ENCODE measurements around the gene DZANK1. TPM values are rescaled to one million over a fixed set of nuclear protein-coding genes. Genes with fewer than 3 reads are reported as not detected.

DZANK1 gene
- total and polyA plus RNA-seq, 2 of the 8 experiments (the other 6 are each of a cell fraction or from before 2014, with no cell fraction given), result 8.0 to 9.9 TPM

DNA sequence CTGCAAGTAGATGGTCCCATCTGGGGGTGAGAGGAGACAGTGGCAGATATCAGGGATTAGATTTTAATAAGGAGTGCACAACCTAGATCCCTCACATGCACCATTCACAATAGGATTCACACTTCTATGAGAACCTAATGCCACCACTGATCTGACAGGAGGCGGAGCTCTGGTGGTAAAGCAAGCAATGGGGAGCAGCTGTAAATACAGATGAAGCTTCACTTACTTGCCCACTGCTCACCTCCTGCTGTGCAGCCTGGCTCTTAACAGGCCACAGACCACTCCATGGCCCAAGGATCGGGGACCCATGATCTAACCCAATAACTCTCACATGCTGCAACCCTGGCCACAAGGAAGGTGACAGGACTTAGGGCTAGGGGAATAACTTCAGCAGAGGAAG is 103.1 kb downstream of the DZANK1 start:
- Histone ChIP-seq H2BK120ac (replicated peaks; ENCODE audit: low read depth, low read length) (no peak overlapping the region), H3K23me2 (ENCODE audit: low read depth, low read length) (no peaks in the 10 kb centered on the region), H4K8ac (ENCODE audit: extremely low read depth, insufficient read depth, low read length) (no peak overlapping the region), H3K9me3 (ENCODE audit: insufficient read depth in 2 of 2, low read depth in 1 of 2, low read length in 1 of 2) (no peaks in the 10 kb centered on the region), H2BK12ac (ENCODE audit: low read depth, low read length) (no peak overlapping the region), H2BK20ac (ENCODE audit: low read length) (no peak overlapping the region), H3K14ac (ENCODE audit: insufficient read length) (no peak overlapping the region), H3K18ac (ENCODE audit: extremely low read depth, low read length) (no peak overlapping the region), H2AK5ac (ENCODE audit: low read depth, low read length) (no peak overlapping the region), H2AFZ (ENCODE audit: low read length) (no peak overlapping the region), H4K5ac (ENCODE audit: insufficient read length, low read depth, low read length) (no peak overlapping the region), H3K4me1 (replicated peaks in 1 of 4; ENCODE audit: control insufficient read depth in 3 of 4, insufficient read depth in 4 of 4, low read length in 3 of 4) (no peaks in the 10 kb centered on the region), H3K4me2 (ENCODE audit: insufficient read depth in 1 of 2, low read depth in 2 of 2, low read length in 2 of 2) (no peak overlapping the region), H4K20me1 (replicated peaks in 1 of 2; ENCODE audit: control insufficient read depth in 1 of 2, insufficient read depth in 2 of 2, low read length in 2 of 2) (no peaks in the 10 kb centered on the region), H3K36me3 (ENCODE audit: control insufficient read depth in 2 of 4, insufficient read depth in 4 of 4, low read length in 3 of 4) (no peaks in the 10 kb centered on the region), H3K27me3 (replicated peaks in 1 of 4; ENCODE audit: control insufficient read depth in 3 of 4, extremely low read depth in 1 of 4, insufficient read depth in 3 of 4, low read length in 3 of 4) (no peaks in the 10 kb centered on the region), H3K79me1 (ENCODE audit: low read depth, low read length) (no peaks in the 10 kb centered on the region), H3K9ac (replicated peaks in 1 of 4; ENCODE audit: extremely low read depth in 1 of 4, low read depth in 3 of 4, low read length in 3 of 4) (no peak overlapping the region), H3K56ac (replicated peaks; ENCODE audit: insufficient read length, low read depth, low read length) (no peak overlapping the region), H3K4me3 (ENCODE audit: extremely low read depth in 1 of 4, insufficient read depth in 2 of 4, low read depth in 3 of 4, low read length in 4 of 4) (no peak overlapping the region), H3K79me2 (ENCODE audit: control insufficient read depth in 1 of 2, insufficient read depth in 2 of 2, low read length in 2 of 2) (no peaks in the 10 kb centered on the region), H3K27ac (ENCODE audit: low read depth, low read length) (no peak overlapping the region), H3K4ac (replicated peaks; ENCODE audit: insufficient read length, low read depth, low read length) (no peak overlapping the region), H4K91ac (replicated peaks; ENCODE audit: insufficient read length, low read length) (no peak overlapping the region), H2BK15ac (ENCODE audit: low read length) (no peak overlapping the region), H2BK5ac (ENCODE audit: low read depth, low read length) (no peak overlapping the region), H3K23ac (ENCODE audit: insufficient read length) (no peak overlapping the region)
- ChIA-PET CTCF (ENCODE audit: partially characterized antibody) (interaction anchor here (0.6 to 1.1 kb wide), 2 partner anchors 17 to 196 kb away, joined by 3 read pairs; no protein-coding TSS in a partner anchor), POLR2A (ENCODE audit: partially characterized antibody) (no interaction called here)
- 98% methylated on average over 2 of the region's 2 CpGs; no CpG with 5 or more reads in 1 of the 2 experiments for WGBS, 2 experiments (ENCODE audit: extremely low coverage in 1 of 2, insufficient coverage in 1 of 2, insufficient read length in 1 of 2, insufficient replicate concordance in 2 of 2, low coverage in 1 of 2, low lambda C conversion rate in 2 of 2, missing lambda C conversion rate in 1 of 2)
- FAIRE-seq (no peak), DNase-seq (ENCODE audit: low read depth in 1 of 2, low spot score in 2 of 2) (no peak)
- TF ChIP-seq YY1 (IDR thresholded peaks at IDR 0.05; ENCODE audit: low read depth, low read length) (no peak), CBX8 (IDR thresholded peaks at IDR 0.05; ENCODE audit: borderline replicate concordance, low read depth, low read length) (no peak), NANOG (IDR thresholded peaks at IDR 0.05; ENCODE audit: insufficient read depth, low read depth, low read length, poor library complexity, severe bottlenecking) (no peak), BRCA1 (IDR thresholded peaks at IDR 0.05; ENCODE audit: low read depth, low read length) (no peak), HDAC2 (IDR thresholded peaks at IDR 0.05; ENCODE audit: borderline replicate concordance in 1 of 2, low read depth in 2 of 2, low read length in 2 of 2) (no peak), RAD21 (IDR thresholded peaks at IDR 0.05 in 1 of 2, conservative IDR thresholded peaks at IDR 0.05 in 1 of 2; ENCODE audit: low read depth in 2 of 2, low read length in 2 of 2) (no peak), KDM5A (IDR thresholded peaks at IDR 0.05; ENCODE audit: low read length) (no peak), JUN (IDR thresholded peaks at IDR 0.05; ENCODE audit: low read depth, low read length) (no peak), POLR2A (IDR thresholded peaks at IDR 0.05; ENCODE audit: control extremely low read depth in 1 of 2, low read depth in 2 of 2, low read length in 2 of 2) (no peak), JUND (IDR thresholded peaks at IDR 0.05; ENCODE audit: low read length) (no peak)
- TF ChIP-seq, protein P1, sequence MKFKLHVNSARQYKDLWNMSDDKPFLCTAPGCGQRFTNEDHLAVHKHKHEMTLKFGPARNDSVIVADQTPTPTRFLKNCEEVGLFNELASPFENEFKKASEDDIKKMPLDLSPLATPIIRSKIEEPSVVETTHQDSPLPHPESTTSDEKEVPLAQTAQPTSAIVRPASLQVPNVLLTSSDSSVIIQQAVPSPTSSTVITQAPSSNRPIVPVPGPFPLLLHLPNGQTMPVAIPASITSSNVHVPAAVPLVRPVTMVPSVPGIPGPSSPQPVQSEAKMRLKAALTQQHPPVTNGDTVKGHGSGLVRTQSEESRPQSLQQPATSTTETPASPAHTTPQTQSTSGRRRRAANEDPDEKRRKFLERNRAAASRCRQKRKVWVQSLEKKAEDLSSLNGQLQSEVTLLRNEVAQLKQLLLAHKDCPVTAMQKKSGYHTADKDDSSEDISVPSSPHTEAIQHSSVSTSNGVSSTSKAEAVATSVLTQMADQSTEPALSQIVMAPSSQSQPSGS (IDR thresholded peaks at IDR 0.05; ENCODE audit: low read length), result no peak
- TF ChIP-seq, protein P2, sequence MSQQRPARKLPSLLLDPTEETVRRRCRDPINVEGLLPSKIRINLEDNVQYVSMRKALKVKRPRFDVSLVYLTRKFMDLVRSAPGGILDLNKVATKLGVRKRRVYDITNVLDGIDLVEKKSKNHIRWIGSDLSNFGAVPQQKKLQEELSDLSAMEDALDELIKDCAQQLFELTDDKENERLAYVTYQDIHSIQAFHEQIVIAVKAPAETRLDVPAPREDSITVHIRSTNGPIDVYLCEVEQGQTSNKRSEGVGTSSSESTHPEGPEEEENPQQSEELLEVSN (IDR thresholded peaks at IDR 0.05), result no peak
